Right cardiac atrium (tissue), 5 donors: Measurements from ENCODE around the gene ERMARD. TPM values are rescaled to one million over a fixed set of nuclear protein-coding genes. Genes with fewer than 3 reads are reported as not detected.
A peak's percentile ranks its signal among the peaks of the same experiment; 100 is the strongest.

ENCODE experiments used
- ATAC-seq, 2 donors: fragments of 200-7000 bp; cut with Tn5 transposase; one replicate each; pipeline versions ENCODE4 v1.8.0 to v1.9.1; 2020; ENCODE audit warnings: moderate library complexity in 2 of 2, mild to moderate bottlenecking in 1 of 2
- DNase-seq, 3 donors: peaks; one replicate each; pipeline ENCODE4 v3.0.0-alpha.2; 2020
- H3K27ac ChIP-seq: one replicate; pipeline ENCODE4 v1.5.1; 2013; ENCODE audit warnings: mild to moderate bottlenecking, low read length, control low read depth, moderate library complexity
- H3K27me3 ChIP-seq: one replicate; pipeline ENCODE4 v1.6.1; 2013; ENCODE audit not compliant: control insufficient read depth, insufficient read depth
- H3K4me1 ChIP-seq: one replicate; pipeline ENCODE4 v1.6.1; 2013; ENCODE audit warnings: low read length; ENCODE audit not compliant: control insufficient read depth, insufficient read depth
- H3K4me3 ChIP-seq: one replicate; pipeline ENCODE4 v1.5.1; 2013; ENCODE audit warnings: low read length, control low read depth
- H3K9me3 ChIP-seq: one replicate; pipeline ENCODE4 v1.6.1; 2013; ENCODE audit warnings: low read length; ENCODE audit not compliant: control insufficient read depth
- WGBS: extraction: QIAGEN DNeasy Blood & Tissue Kit; methylation state at CpG from one replicate; pipeline ENCODE4 v1.1.7; 2013; 5-methylcytosine and 5-hydroxymethylcytosine counted together
- intact Hi-C, 4 donors: fragments of 100-400 bp; cut with DNase I; formaldehyde crosslinking; loops; one replicate each; pipeline versions ENCODE4 v1.11.0 to v1.14.0; 2022 to 2023
- polyA plus RNA-seq: library from polyadenylated mRNA; stranded (reverse); fragments of 200-250 nt; gene quantifications from one replicate; pipeline ENCODE4 v1.2.3, GENCODE V29; 2013
- total RNA-seq, 4 donors: library from RNA; stranded (reverse); fragmentation: NEBNext Ultra II Directional; extraction: Animal tissue kit (Norgen Biotek cat#: 25700); gene quantifications; one replicate each; pipeline ENCODE4 v1.2.1, GENCODE V29; 2021
- donor health status: healthy with polysubstance abuse.
- donor health status: DM: no; HTN: yes; CAD: no.
- donor health status: DM: no; HTN: no; CAD: no.
- donor health status: DM: no; HTN: yes; CAD: no; lungs with severe emphysema.
- donor health status: DM: yes; HTN: yes; CAD: no.

The ERMARD gene
- total and polyA plus RNA-seq, 5 donors = 10.3 to 13.2 (median 12.2) TPM

GRCh38 chr6:169812257-169812644, 60.8 kb downstream of the ERMARD start:
- H3K27me3 ChIP-seq = no peaks in the 10 kb centered on the region
- H3K9me3 ChIP-seq = no peaks in the 10 kb centered on the region
- DNase-seq (no peak), ATAC-seq (no peak)
- no peaks in the 10 kb centered on the region for H3K4me1 ChIP-seq
- no peak overlapping the region for H3K4me3 ChIP-seq
- intact Hi-C loops = no loop called here
- H3K27ac ChIP-seq = no peak overlapping the region
- WGBS = 91% methylated on average over 17 of the region's 17 CpGs

GRCh38 chr6:169813969-169814368, 62.5 kb downstream of the ERMARD start:
- H3K27me3 ChIP-seq = no peaks in the 10 kb centered on the region
- no peak overlapping the region for H3K27ac ChIP-seq
- ATAC-seq (no peak), DNase-seq (no peak)
- intact Hi-C loops = no loop called here
- H3K9me3 ChIP-seq = no peaks in the 10 kb centered on the region
- no peaks in the 10 kb centered on the region for H3K4me1 ChIP-seq
- H3K4me3 ChIP-seq = no peak overlapping the region
- 89% methylated on average over 11 of the region's 11 CpGs for WGBS

GRCh38 chr6:169816054-169816453, 64.6 kb downstream of the ERMARD start:
- Histone ChIP-seq H3K9me3 (no peaks in the 10 kb centered on the region), H3K27me3 (no peaks in the 10 kb centered on the region), H3K27ac (no peak overlapping the region), H3K4me1 (no peaks in the 10 kb centered on the region), H3K4me3 (no peak overlapping the region)
- 94% methylated on average over 2 of the region's 2 CpGs for WGBS
- intact Hi-C loops = no loop called here
- DNase-seq (no peak), ATAC-seq (no peak)

GRCh38 chr6:169816975-169817374, 65.6 kb downstream of the ERMARD start:
- H3K27me3 ChIP-seq = no peaks in the 10 kb centered on the region
- no peak overlapping the region for H3K27ac ChIP-seq
- intact Hi-C loops = no loop called here
- H3K4me1 ChIP-seq = no peaks in the 10 kb centered on the region
- H3K4me3 ChIP-seq = no peak overlapping the region
- DNase-seq = no peak
- no peaks in the 10 kb centered on the region for H3K9me3 ChIP-seq
- ATAC-seq = no peak
- WGBS = 77% methylated on average over 3 of the region's 3 CpGs

GRCh38 chr6:169820358-169820757, 68.9 kb downstream of the ERMARD start:
- DNase-seq (no peak), ATAC-seq (no peak)
- no peak overlapping the region for H3K27ac ChIP-seq
- no peak overlapping the region for H3K4me3 ChIP-seq
- intact Hi-C loops = loop anchor here in 1 of 4 donors (10.0 kb wide), 1 partner anchor 704 kb away; no protein-coding TSS in a partner anchor
- WGBS = 66% methylated on average over 2 of the region's 2 CpGs
- no peaks in the 10 kb centered on the region for H3K9me3 ChIP-seq
- H3K4me1 ChIP-seq = no peaks in the 10 kb centered on the region
- no peaks in the 10 kb centered on the region for H3K27me3 ChIP-seq

GRCh38 chr6:169824021-169824420, 72.6 kb downstream of the ERMARD start:
- H3K9me3 ChIP-seq = no peaks in the 10 kb centered on the region
- H3K27ac ChIP-seq = no peak overlapping the region
- DNase-seq = peak in 1 of 3 donors; percentile 28
- H3K4me3 ChIP-seq = no peak overlapping the region
- peak in 1 of 2 donors; percentile 20 for ATAC-seq
- no peaks in the 10 kb centered on the region for H3K27me3 ChIP-seq
- no peaks in the 10 kb centered on the region for H3K4me1 ChIP-seq
- 74% methylated on average over 9 of the region's 9 CpGs for WGBS
- intact Hi-C loops = loop anchor here in 1 of 4 donors (10.0 kb wide), 1 partner anchor 701 kb away; no protein-coding TSS in a partner anchor

GRCh38 chr6:169824848-169825557, 73.6 kb downstream of the ERMARD start:
- ATAC-seq = no peak
- 90% methylated on average over 15 of the region's 15 CpGs for WGBS
- H3K27me3 ChIP-seq = no peaks in the 10 kb centered on the region
- no peaks in the 10 kb centered on the region for H3K9me3 ChIP-seq
- DNase-seq = peak in 1 of 3 donors; percentile 31
- intact Hi-C loops = loop anchor here in 1 of 4 donors (10.0 kb wide), 1 partner anchor 700 kb away; no protein-coding TSS in a partner anchor
- no peak overlapping the region for H3K27ac ChIP-seq
- H3K4me1 ChIP-seq = no peaks in the 10 kb centered on the region
- H3K4me3 ChIP-seq = no peak overlapping the region

- ATAC-seq = no peak
- 85% methylated on average over 12 of the region's 12 CpGs for WGBS
Observed at GRCh38 chr6:169825558-169826225, 74.3 kb downstream of the ERMARD start.

GRCh38 chr6:169826697-169827096, 75.3 kb downstream of the ERMARD start:
- Histone ChIP-seq H3K27ac (no peak overlapping the region), H3K9me3 (no peaks in the 10 kb centered on the region), H3K4me1 (no peaks in the 10 kb centered on the region), H3K4me3 (no peak overlapping the region), H3K27me3 (no peaks in the 10 kb centered on the region)
- ATAC-seq = no peak
- intact Hi-C loops = loop anchor here in 1 of 4 donors (10.0 kb wide), 1 partner anchor 698 kb away; no protein-coding TSS in a partner anchor
- no peak for DNase-seq

More at GRCh38 chr6:169825558-169826225, 74.3 kb downstream of the ERMARD start:
- Histone ChIP-seq H3K4me3 (no peak overlapping the region), H3K27ac (no peak overlapping the region), H3K4me1 (no peaks in the 10 kb centered on the region), H3K9me3 (no peaks in the 10 kb centered on the region), H3K27me3 (no peaks in the 10 kb centered on the region)
- intact Hi-C loops = loop anchor here in 1 of 4 donors (10.0 kb wide), 1 partner anchor 699 kb away; no protein-coding TSS in a partner anchor
- DNase-seq = no peak

- no peak overlapping the region for H3K4me3 ChIP-seq
- no peak for DNase-seq
- no peaks in the 10 kb centered on the region for H3K27me3 ChIP-seq
- no peaks in the 10 kb centered on the region for H3K9me3 ChIP-seq
- no peak for ATAC-seq
- intact Hi-C loops = loop anchor here in 1 of 4 donors (10.0 kb wide), 1 partner anchor 697 kb away; no protein-coding TSS in a partner anchor
- no peaks in the 10 kb centered on the region for H3K4me1 ChIP-seq
- H3K27ac ChIP-seq = no peak overlapping the region
- WGBS = 61% methylated on average over 12 of the region's 12 CpGs
Observed at GRCh38 chr6:169827290-169827717, 75.9 kb downstream of the ERMARD start.

GRCh38 chr6:169828176-169828575, 76.8 kb downstream of the ERMARD start:
- DNase-seq = peak in 1 of 3 donors; percentile 28
- intact Hi-C loops = loop anchor here in 1 of 4 donors (10.0 kb wide), 1 partner anchor 697 kb away; no protein-coding TSS in a partner anchor
- Histone ChIP-seq H3K9me3 (no peaks in the 10 kb centered on the region), H3K27me3 (no peaks in the 10 kb centered on the region), H3K4me1 (no peaks in the 10 kb centered on the region), H3K4me3 (no peak overlapping the region), H3K27ac (no peak overlapping the region)
- no peak for ATAC-seq
- WGBS = 82% methylated on average over 13 of the region's 13 CpGs
